M059J (cell line): ENCODE data around the gene GPC6. TPM values are rescaled to one million over a fixed set of nuclear protein-coding genes. Genes with fewer than 3 reads are reported as not detected.
A peak's percentile ranks its signal among the peaks of the same experiment; 100 is the strongest.
"Not testable (repeated sequence)": the region's sequence is repeated elsewhere in the genome, so short reads cannot be mapped to it uniquely, and the experiment has no call there.

Source experiments
- DNase-seq: peaks from one replicate; pipeline ENCODE4 v3.0.0-alpha.2; 2012; ENCODE audit warnings: low read depth
- total RNA-seq: library from RNA; depleted of rRNA; stranded (reverse); fragments of >200 nt; shearing (Covaris generic); gene quantifications from 2 replicates; pipeline ENCODE4 v1.2.3, GENCODE V29; 2014

Gene GPC6
- total RNA-seq, 1 experiment from 2014 or later = 0.71 TPM

DNA sequence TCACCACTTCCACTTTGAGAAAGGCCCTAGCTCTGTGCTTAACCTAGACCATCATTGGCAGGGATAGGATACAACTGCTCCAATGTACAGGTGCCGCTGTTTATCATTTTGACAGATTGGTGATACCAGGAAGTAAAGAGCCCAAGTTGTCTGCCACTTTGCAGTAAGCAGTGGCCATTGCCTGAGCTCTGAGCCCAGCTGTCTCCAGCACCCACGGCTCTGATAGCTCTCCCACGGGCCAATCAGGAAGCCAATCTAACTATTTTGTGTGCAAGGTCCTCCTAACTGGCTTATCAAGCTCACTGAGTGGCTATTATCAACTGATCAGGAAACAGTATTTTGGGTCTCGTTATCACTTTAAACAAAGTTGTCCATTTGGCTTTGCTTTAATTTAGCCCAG lies 1071.7 kb downstream of the GPC6 start:
- DNase-seq = no peak

DNA sequence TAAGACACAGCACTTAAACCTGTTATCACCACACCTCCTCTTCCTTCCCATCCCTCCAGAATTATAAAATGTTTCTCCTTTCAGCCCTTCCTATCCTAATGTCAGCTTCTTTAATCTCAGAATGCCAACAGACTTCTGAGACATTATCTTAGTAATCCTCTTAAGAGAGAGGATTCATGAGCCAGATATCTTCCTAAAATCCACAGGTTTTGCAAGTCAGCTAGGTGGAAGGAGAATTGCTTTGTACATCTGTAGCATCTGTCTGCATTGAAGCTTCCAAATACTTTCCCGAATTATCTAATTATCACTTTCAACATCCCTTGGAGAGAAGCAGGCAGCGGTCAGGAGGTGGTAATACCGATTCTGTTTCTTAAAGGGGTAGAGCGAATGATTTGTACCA lies 1073.8 kb downstream of the GPC6 start:
- no peak for DNase-seq

DNA sequence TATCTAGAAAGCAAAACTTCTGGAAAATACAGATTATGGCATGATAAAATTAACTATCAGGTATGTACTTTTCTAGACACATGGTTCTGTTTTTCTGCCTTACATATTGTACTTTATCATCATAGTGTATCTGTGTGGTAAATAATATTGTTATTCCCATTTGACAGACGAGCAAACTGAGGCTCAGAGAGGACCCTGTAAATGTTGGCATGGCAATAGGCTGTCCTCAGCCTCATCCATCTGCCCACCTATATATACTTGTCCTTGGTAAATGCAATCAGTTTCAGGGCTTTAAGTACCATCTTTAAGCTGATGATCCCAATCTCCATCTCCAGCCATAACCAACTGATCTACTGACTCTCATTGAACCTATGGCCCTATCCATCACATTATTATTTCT lies 1074.9 kb downstream of the GPC6 start:
- no peak for DNase-seq

DNA sequence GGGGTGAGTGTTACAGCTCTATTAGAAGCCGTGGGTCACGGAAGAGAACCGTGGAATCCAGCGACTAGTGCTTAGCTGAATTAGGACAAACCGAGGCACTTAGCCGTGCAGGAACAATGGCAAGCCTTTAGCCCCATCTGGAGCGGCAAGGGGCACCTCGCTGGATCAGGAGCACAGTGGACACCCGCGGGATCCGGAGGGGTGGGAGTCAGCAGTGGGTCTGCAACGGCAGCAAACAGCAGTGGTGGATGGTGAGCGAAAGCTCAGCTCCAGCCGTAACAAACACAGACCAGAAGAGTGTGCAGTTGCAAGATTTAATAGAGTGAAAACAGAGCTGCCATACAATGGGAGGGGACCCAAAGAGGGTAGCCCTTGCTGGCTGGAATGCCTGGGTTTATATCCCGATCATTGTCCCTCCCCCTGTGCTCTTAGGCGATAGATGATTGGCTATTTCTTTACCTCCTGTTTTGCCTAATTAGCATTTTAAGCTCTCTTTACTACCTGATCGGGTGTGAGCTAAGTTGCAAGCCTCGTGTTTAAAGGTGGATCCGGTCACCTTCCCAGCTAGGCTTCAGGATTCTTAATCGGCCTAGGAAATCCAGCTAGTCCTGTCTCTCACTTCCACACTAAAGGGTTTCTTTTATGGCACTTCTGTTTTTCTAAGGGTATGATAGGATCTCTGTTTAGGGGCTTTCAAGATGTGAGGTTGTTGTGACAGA lies 1076.4 kb downstream of the GPC6 start:
- DNase-seq = not testable (repeated sequence)

DNA sequence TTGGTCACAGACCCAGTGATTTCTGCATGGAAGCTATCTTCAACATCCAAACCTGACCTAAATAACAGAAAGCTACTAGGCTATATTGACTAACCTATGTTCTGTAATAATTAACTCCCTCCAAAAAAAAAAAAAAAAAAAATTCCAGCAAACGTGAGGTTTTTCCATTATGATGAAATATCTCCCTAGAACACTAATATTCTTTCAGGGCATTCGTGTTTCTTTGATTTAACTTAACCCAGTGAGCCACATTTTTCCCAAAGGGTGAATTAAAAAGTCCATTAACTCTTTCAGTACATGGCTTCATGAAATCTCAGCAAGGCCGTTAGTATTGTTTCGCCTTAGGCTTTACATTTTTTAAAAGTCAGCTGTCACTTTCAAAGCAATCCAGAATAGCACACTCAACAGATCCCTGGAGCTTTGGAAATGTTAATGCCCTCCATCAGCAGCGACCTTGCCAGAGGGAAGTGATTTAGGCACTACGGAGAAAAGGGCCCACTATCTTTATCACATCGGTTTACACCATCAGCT lies 1077.1 kb downstream of the GPC6 start:
- DNase-seq = no peak

DNA sequence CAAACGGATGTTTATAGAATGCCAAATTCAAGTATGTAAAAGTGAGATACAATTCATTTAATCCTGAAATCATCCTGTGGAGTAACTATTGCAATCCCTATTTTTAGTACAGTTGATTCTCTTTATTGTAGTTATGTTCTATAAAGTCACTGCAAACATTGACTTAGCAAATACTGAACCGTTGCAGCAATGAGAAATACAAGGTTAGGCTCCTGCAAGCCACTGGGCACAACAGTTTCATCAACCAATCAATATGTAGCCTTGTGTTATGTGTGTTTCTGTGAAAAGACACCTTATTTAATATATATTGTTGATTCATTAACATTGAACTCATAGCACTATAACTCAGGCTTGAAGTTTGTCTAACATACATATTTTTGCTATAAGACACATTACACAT lies 1078.4 kb downstream of the GPC6 start:
- DNase-seq = no peak

DNA sequence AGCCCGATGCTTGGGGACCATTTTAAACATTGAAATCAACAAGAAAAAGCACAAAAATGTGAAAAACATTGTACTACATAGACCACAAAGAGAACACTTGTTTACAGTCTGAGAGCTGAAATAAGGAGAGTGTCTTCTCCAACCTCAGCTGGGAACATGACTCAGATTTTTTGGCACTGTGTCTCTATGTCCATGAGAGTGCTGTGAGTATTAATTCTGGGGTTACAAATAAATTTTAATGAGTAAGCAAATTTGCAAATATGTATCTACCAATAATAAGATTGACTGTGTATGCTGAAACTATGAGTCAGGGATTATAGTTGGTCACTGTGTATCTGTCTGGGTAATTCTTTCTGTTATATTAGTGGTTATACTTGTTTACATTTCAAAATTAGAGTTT lies 1078.9 kb downstream of the GPC6 start:
- DNase-seq = peak; percentile 65

DNA sequence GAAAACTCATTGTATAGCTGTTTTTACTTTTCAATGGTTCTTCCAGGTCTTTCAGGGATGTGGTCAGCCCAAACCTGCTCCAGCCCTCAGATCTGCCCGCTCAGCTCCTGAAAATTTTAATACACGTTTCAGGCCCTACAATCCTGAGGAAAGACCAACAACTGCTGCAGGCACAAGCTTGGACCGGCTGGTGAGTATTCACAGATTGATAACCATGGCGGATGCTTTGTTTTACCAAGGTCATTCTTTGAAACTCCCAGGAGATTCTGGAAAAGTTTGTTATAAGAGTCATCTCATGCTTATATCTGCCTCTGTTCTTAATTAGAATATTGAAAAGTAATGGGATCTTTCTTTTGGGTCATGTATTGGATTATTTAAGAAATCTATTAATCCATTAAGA lies 1079.3 kb downstream of the GPC6 start:
- no peak for DNase-seq

DNA sequence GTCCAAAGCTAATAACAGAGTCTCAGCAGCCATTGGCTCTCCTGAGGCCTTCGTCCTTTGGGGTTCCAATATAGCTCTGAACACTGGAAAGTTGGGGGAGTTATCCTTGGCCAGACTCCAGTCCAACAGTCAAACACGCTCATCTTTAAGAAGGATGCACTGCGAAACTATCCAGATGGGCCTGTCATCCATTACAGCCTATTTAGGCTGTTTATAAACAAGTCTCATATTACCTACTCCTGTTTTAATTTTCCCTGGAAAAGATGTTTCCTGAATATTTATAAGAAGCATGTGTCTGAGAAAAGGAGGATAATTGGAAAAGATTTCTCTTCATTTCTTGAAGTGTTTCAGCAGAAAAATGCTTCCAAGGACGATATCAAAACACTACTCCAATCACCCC lies 1082.2 kb downstream of the GPC6 start:
- DNase-seq = no peak

DNA sequence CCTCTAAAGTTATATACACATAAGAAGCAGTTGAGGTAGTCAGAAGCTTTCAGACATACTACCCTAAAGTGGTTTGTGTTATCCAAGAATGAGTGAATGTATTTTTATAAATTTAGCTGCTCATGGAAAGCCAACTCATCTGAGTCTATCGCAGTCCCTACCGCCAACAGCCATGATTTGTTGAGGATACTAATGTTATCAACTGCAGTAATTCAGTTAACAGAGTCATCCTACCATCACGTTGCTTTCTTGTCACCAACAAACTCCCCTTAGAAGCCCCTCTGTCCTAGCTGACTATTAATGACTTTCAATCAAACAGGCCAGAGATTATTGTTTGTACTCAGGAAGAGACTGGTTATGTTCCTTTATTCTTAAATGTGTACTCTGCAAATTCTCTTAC lies 1083.0 kb downstream of the GPC6 start:
- DNase-seq = no peak

DNA sequence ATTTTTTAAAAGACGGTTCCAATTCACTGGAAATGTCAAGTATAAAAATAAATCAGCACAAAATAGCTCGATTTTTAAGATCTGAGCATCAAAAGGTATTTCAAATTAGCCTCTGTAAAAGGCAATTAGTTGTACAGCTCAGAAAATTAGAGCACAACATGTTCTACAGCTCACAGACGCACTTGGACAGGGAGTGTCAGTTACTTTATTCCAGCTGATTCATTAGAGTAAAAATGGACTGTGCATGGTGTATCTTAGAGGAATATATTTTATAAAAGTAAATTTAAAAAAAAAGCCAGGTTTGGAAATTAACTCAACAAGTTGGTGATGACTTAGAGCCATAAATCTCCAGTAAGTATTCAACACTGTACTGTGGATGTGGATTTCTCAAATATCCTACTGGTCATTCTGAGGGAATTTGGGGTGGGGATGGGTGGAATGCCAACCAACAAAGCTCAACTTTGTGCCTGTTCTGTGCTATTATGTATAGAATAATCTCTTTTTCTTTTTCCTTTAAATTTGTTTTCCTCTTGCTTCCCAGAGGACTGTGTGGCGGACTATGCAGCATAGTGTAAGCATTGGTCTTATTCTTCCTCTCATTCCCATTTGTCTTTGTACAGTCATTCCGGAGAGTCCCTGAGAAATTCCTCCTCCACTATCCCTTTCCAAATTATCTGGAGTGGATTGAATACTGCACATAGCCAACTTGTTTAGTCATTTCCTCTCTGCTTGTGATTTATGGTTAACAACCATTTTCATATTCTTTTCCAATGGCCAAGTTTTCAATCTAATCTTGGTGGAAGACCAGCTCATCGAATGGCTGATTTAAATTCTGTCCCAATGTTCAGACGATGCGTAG lies 1083.6 kb downstream of the GPC6 start:
- DNase-seq = peak; percentile 73

DNA sequence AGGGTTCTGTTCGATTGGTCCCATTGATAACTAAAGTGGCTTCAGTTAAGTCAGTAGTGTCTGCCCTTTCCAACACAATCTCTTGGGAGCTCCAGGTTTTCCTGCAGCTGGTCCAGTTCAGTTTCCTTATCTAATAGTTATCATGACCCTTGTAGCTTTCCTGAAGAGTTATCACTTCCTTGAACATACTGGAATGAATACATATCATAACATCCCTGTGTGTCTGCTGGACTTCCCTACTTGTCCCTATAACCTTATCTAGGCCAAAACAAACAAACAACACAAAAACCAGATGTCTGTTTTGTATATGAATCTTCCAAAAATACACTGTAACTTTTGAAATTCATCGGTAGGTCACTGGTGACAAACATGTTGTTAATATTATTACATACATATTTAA lies 1085.3 kb downstream of the GPC6 start:
- no peak for DNase-seq

DNA sequence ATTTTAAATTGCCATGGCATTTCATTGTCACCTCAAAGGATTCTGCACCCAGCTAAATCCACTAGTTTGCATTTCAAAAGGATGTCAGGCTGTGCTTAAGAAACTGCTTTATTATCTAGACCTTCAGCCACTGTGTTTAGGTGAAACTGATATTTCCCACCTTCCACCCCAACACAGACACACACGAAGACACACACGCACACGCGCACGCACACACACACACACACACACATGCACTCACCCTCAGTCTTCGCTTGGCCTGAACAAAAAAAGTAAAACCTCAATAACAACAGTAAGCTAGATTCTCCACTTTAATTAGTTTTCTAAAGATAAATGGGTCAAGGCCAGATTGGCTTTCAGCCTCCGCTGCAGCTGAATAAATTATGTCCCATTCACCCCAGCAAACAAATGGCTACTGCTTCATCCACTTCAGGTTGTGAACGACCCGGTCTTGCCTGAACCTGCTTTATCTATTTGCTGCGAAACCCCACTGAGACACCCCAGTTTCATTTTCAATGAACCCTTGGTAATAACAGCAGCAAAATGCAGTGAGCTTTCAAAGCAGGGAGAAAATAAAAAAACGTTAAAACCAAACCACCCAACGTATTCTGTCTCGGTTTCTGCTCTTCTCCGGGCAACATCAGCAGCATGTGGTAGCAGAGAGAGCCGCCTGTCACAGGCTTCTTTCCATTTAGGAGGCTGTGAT lies 1086.1 kb downstream of the GPC6 start:
- no peak for DNase-seq

DNA sequence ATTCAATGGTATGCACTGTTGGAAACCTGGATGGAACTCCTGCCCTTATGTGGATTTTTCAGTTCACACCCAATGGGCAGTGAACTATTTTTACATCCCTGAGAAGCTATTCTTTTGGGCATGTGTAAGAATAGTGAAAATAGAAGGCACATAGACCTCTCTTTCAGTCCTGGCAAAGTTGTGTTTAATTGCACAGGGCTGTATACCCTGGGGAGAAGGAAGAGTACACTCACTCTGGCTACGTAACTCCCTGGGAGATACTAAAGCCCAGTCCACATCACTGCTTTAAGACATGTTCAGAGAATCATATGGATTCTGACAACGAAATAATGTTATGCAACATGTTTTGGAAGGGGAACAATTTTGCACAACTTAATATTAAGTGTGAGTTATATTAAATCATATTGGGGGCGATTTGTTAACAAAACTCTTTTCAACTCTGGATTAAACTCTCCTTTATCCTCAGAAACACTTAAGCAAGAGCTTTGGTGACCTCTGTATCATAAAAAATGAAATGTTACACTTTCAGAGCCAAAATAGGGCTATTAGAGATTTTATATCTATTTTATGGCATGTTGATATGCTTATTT lies 1086.8 kb downstream of the GPC6 start:
- DNase-seq = no peak

DNA sequence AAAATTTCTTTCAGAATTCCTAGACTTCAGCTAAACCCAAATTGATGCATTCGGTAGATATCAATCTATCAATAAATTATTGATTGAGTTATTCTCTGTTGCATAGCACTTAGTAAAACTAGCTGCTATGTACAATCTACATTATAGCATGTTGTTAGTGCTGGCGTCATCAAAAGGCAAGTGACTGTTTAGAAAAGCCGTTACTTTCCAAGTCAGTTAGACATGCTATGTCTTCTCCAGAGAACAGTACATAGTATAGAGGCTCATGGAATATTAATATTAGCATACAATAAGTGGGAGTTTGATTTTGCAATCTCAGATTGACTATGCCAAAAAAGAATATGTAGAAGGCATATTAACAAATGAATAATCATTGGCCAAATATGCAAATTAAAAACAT lies 1087.3 kb downstream of the GPC6 start:
- no peak for DNase-seq

DNA sequence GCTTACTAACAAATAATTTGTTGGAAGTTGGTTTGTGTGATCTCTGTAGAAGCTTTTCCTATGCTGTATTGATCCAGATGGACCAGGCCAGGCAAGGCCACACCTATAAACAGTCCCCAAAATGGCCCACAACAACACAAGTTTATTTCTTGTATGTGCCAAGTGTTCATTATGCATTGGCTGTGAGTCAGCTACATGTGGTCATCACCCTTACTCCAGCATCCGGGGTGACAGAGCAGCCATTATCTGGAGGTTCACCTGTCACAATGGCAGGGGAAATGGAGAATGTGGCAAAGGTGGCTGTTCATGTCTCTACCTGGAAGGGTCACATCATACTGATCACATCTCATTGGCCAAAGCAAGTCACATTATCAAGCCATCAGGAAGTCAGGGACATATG lies 1088.6 kb downstream of the GPC6 start:
- no peak for DNase-seq

DNA sequence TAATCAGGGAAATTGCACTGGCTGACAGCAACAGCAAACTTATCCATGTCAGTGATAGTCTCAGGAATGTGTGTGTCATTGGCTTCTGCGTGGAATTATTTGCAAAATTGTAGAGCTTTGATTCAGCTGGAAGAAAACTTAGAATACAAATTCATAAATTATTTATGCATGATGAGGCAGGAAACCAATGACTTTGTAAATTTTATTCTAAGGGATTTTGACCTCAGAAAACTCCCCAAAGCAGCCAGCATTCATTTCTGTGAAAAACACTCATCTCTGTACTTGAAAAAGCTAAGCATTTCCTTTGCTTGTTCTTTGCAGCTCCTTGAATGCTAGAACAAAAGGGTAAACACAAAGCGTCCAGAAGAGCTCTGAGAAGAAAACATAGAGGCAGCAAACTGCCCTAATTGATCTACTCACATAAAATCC lies 1090.5 kb downstream of the GPC6 start:
- DNase-seq = peak; percentile 13

DNA sequence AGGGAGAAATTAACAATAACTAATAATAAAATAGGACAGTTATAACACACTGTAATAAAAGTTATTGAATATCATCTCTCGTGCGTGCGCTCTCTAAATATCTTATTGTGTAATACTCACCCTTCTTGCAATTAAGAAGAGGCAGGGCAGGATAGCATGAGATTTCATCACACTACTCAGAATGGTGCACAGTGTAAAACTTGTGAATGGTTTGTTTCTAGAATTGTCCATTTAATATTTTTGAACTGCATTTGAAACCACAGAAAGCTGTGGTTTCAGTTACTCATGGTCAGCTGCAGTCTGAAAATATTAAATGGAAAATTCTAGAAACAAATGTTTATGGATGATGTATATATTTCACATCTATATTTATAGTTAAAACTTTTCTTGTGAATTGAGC lies 1091.8 kb downstream of the GPC6 start:
- DNase-seq = no peak

DNA sequence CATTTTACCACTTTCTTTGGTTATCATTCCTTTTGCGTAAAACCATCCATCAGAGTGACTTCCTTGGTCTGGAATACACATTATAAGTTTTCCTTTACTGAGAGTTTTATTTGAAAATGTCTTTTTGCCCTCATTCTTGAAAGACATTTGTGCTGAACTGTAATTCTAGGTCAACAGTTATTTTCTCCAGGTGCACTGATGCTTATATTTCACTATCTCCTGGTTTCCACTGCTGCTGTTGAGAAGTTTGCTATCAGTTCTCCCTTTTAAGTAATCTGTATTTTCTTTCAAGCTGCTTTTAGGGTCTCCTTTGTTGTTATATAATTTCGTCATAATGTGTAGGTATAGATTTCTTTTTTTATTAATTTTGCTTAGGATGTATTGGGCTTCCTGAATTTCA lies 1092.9 kb downstream of the GPC6 start:
- no peak for DNase-seq

DNA sequence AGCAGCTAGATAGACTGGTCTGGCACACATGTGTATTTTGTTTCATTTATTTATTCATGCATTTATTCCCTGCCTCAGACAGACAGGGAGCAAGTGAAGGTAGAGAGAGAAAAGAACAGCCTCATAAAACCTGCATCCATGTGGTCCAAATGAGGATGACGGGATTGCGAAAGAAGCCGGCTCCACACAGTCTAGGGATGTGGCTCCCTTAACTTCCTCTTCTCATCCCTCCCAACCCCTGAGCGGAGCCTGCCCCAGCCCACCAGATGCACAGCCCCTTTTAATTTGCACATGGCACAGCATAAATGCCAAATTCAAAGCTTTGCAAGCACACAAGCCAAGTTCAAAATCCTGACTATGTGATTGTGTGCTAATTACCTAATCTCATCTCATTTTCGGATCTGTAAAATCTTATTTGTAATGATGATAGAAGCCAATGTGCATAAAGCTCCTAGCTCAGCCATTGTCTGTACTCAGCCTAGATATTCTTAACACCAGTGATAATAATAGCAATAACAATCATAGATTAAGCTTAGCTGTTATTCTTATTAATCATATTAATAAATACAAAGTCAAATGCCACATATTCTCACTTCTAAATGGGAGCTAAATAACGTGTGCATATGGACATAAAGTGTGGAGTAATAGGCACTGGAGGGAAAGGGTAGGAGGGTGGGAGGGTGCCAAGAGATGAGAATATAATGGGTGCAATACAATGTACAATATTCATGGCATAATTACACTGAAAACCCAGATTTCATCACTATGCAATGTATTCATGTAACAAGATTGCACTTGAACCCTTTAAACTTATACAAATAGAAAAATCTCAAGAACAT lies 1096.5 kb downstream of the GPC6 start:
- peak; percentile 32 for DNase-seq
